Coronary artery (tissue), 2 donors: ENCODE data around the gene SYNE1.

Source experiments
- DNase-seq: peaks from one replicate; pipeline ENCODE4 v3.0.0-alpha.2; 2017; ENCODE audit warnings: low spot score
- H3K27ac ChIP-seq, 2 donors: fragments of 200-600 bp; sonication (generic); one replicate each; pipeline ENCODE4 v1.5.1; 2016 to 2019
- H3K4me3 ChIP-seq: fragments of 200-600 bp; sonication (generic); 2 replicates; pipeline ENCODE4 v1.5.1; 2016; ENCODE audit warnings: mild to moderate bottlenecking, moderate library complexity
- CTCF ChIP-seq: fragments of 200-600 bp; sonication (generic); IDR thresholded peaks from one replicate; pipeline ENCODE4 v1.5.1; 2019; ENCODE audit warnings: antibody characterized with exemption

Gene SYNE1

GRCh38 chr6:152372945-152373344 is 264.2 kb downstream of the SYNE1 start:
- Histone ChIP-seq H3K27ac (no peak overlapping the region), H3K4me3 (no peak overlapping the region)
- TF ChIP-seq CTCF = no peak
- no peak for DNase-seq

- no peak for DNase-seq
- Histone ChIP-seq H3K4me3 (no peak overlapping the region), H3K27ac (no peak overlapping the region)
- TF ChIP-seq CTCF = no peak
Observed at GRCh38 chr6:152371775-152372174, 265.4 kb downstream of the SYNE1 start.

- peak overlapping the region; percentile 48 for H3K4me3 ChIP-seq
- peak overlapping the region; percentile 25 to 68 for H3K27ac ChIP-seq
- TF ChIP-seq CTCF = no peak
- DNase-seq = no peak
Observed at GRCh38 chr6:152368751-152369624, 268.2 kb downstream of the SYNE1 start.

- no peak overlapping the region for H3K4me3 ChIP-seq
- no peak overlapping the region for H3K27ac ChIP-seq
- DNase-seq = no peak
- TF ChIP-seq CTCF = no peak
Observed at GRCh38 chr6:152364866-152365265, 272.3 kb downstream of the SYNE1 start.

- H3K27ac ChIP-seq = no peak overlapping the region
- no peak overlapping the region for H3K4me3 ChIP-seq
- DNase-seq = no peak
- TF ChIP-seq CTCF = no peak
Observed at GRCh38 chr6:152360034-152360433, 277.1 kb downstream of the SYNE1 start.

- H3K27ac ChIP-seq = no peak overlapping the region
- no peak for TF ChIP-seq CTCF
- no peak overlapping the region for H3K4me3 ChIP-seq
- DNase-seq = no peak
Observed at GRCh38 chr6:152356662-152357061, 280.5 kb downstream of the SYNE1 start.

GRCh38 chr6:152356016-152356415 is 281.1 kb downstream of the SYNE1 start:
- DNase-seq = no peak
- Histone ChIP-seq H3K27ac (no peak overlapping the region), H3K4me3 (no peak overlapping the region)
- no peak for TF ChIP-seq CTCF
